ENCODE measurements around the gene MLF1.

MLF1 gene

GRCh38 chr3:158590223-158590622 is 19.2 kb downstream of the MLF1 start:
- no peaks in the 10 kb centered on the region for H3F3A ChIP-seq (ENCODE audit: insufficient read depth, low read length)
- TF ChIP-seq CTCF (IDR thresholded peaks at IDR 0.05; ENCODE audit: low read length) (no peak), EZH2 (IDR thresholded peaks at IDR 0.05; ENCODE audit: borderline replicate concordance, low read length) (no peak)
- H4K20me1 ChIP-seq (ENCODE audit: insufficient read depth, low read length), result no peaks in the 10 kb centered on the region
- no peaks in the 10 kb centered on the region for H3K36me3 ChIP-seq (ENCODE audit: insufficient read depth, low read length)
- no peaks in the 10 kb centered on the region for H3K4me1 ChIP-seq (ENCODE audit: insufficient read depth, low read length, severe bottlenecking)
- no peak overlapping the region for H3K4me3 ChIP-seq (ENCODE audit: low read depth, low read length, poor library complexity, severe bottlenecking)
- H3K9me3 ChIP-seq (ENCODE audit: low read length), result no peaks in the 10 kb centered on the region
- no peak overlapping the region for H3K27ac ChIP-seq (ENCODE audit: low read depth, low read length, poor library complexity, severe bottlenecking)
- no peaks in the 10 kb centered on the region for H3K9me2 ChIP-seq (ENCODE audit: low read depth, low read length)
- no peak overlapping the region for H3K9ac ChIP-seq (ENCODE audit: low read length)
- H3K4me2 ChIP-seq (ENCODE audit: low read length), result no peak overlapping the region
- H2AFZ ChIP-seq (ENCODE audit: low read length), result no peak overlapping the region
- H3K79me2 ChIP-seq (ENCODE audit: insufficient read depth, low read length), result no peaks in the 10 kb centered on the region
- no peaks in the 10 kb centered on the region for H3K27me3 ChIP-seq (ENCODE audit: insufficient read depth, low read length)

- Histone ChIP-seq H3F3A (ENCODE audit: insufficient read depth, low read length) (no peaks in the 10 kb centered on the region), H3K27me3 (ENCODE audit: insufficient read depth, low read length) (no peaks in the 10 kb centered on the region), H3K4me2 (ENCODE audit: low read length) (no peak overlapping the region), H4K20me1 (ENCODE audit: insufficient read depth, low read length) (no peaks in the 10 kb centered on the region), H3K9me2 (ENCODE audit: low read depth, low read length) (no peaks in the 10 kb centered on the region), H3K36me3 (ENCODE audit: insufficient read depth, low read length) (no peaks in the 10 kb centered on the region), H3K4me1 (ENCODE audit: insufficient read depth, low read length, severe bottlenecking) (no peaks in the 10 kb centered on the region), H3K79me2 (ENCODE audit: insufficient read depth, low read length) (no peaks in the 10 kb centered on the region), H3K9ac (ENCODE audit: low read length) (no peak overlapping the region), H3K4me3 (ENCODE audit: low read depth, low read length, poor library complexity, severe bottlenecking) (no peak overlapping the region), H2AFZ (ENCODE audit: low read length) (no peak overlapping the region), H3K27ac (ENCODE audit: low read depth, low read length, poor library complexity, severe bottlenecking) (no peak overlapping the region), H3K9me3 (ENCODE audit: low read length) (no peaks in the 10 kb centered on the region)
- TF ChIP-seq EZH2 (IDR thresholded peaks at IDR 0.05; ENCODE audit: borderline replicate concordance, low read length), result no peak
- TF ChIP-seq CTCF (IDR thresholded peaks at IDR 0.05; ENCODE audit: low read length), result no peak
Measured at GRCh38 chr3:158600787-158601186, 29.8 kb downstream of the MLF1 start.

GRCh38 chr3:158602227-158602626 is 31.2 kb downstream of the MLF1 start:
- no peaks in the 10 kb centered on the region for H3K9me2 ChIP-seq (ENCODE audit: low read depth, low read length)
- no peak for TF ChIP-seq EZH2 (IDR thresholded peaks at IDR 0.05; ENCODE audit: borderline replicate concordance, low read length)
- TF ChIP-seq CTCF (IDR thresholded peaks at IDR 0.05; ENCODE audit: low read length), result no peak
- H3K36me3 ChIP-seq (ENCODE audit: insufficient read depth, low read length), result no peaks in the 10 kb centered on the region
- H3K9ac ChIP-seq (ENCODE audit: low read length), result no peak overlapping the region
- no peak overlapping the region for H2AFZ ChIP-seq (ENCODE audit: low read length)
- no peaks in the 10 kb centered on the region for H4K20me1 ChIP-seq (ENCODE audit: insufficient read depth, low read length)
- H3K4me1 ChIP-seq (ENCODE audit: insufficient read depth, low read length, severe bottlenecking), result no peaks in the 10 kb centered on the region
- no peak overlapping the region for H3K4me3 ChIP-seq (ENCODE audit: low read depth, low read length, poor library complexity, severe bottlenecking)
- H3K27ac ChIP-seq (ENCODE audit: low read depth, low read length, poor library complexity, severe bottlenecking), result no peak overlapping the region
- H3K27me3 ChIP-seq (ENCODE audit: insufficient read depth, low read length), result no peaks in the 10 kb centered on the region
- no peaks in the 10 kb centered on the region for H3F3A ChIP-seq (ENCODE audit: insufficient read depth, low read length)
- H3K79me2 ChIP-seq (ENCODE audit: insufficient read depth, low read length), result no peaks in the 10 kb centered on the region
- no peak overlapping the region for H3K4me2 ChIP-seq (ENCODE audit: low read length)
- no peaks in the 10 kb centered on the region for H3K9me3 ChIP-seq (ENCODE audit: low read length)

Data from OCI-LY1 (cell line).